HG02981 (cell line): ENCODE data around the gene FAM13A.

Source experiments
- ATAC-seq: cut with Tn5 transposase; IDR thresholded peaks from one replicate; pipeline ENCODE4 v1.9.1; 2021; ENCODE audit warnings: mild to moderate bottlenecking, moderate library complexity; ENCODE audit not compliant: unreplicated experiment

FAM13A gene

DNA sequence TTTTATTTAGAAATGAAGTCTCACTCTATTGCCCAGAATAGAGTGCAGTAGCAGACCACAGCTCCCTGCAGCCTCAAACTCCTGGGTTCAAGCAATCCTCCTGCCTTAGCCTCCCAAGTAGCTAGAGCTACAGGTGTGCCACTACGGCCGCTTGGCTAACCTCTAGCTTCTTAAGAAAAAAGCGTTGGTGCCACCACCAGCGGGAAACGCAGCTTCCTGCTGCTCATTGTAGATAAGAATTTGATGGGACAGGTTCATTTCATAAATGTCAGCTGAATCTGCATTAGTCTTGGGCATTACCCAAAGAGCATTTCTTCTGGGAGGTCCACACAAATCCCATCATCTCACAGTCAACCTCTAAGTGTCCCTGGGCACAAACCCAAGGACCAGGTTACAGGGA lies 326.2 kb downstream of the FAM13A start:
- ATAC-seq: no peak

DNA sequence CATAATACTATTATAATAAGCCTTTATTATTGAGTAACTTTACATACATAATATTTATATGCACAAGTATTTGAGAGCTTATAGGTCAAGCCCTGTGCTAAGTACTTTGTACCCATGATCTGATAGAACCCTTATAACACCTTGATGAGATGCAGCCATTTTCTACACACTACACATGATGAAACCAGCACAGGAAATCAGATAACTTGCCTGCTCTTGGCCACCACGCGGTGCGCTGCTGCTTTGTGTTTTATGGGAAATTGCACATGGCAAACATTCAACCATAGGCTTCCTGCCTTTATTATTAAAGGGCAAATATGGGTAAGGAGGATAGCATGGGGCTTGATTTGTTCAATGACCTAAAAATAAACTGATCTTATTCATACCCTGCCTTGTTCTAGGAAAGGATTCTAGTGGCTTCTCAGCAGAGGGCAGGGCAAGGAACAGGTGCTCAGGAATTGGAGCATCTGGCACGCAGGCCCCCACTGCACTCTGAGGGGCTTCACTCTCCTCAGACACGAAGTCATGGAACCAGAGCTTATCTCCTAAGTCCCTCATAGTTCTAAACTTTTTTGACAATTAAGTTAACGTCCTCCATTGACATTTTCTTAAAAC lies 327.7 kb downstream of the FAM13A start:
- ATAC-seq: no peak

DNA sequence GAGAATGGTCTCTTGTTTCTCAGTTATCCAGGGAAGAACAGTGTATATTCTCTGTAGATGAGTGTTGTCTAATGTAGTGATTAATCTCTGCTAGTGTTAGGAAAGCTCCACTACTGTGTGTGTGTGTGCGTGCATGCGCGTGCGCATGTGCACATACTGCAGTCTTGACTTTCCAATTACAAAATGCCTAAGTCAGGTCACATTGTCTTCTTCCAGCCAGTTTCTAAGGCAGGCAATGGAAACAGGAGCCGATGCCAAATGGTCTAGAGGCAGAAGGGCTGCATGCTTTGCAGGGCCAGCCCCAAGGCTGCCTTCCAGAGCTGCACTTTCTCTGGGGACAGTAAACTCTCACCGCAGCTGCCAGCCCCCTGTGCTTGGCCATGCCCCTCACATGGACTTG lies 328.8 kb downstream of the FAM13A start:
- ATAC-seq: no peak

DNA sequence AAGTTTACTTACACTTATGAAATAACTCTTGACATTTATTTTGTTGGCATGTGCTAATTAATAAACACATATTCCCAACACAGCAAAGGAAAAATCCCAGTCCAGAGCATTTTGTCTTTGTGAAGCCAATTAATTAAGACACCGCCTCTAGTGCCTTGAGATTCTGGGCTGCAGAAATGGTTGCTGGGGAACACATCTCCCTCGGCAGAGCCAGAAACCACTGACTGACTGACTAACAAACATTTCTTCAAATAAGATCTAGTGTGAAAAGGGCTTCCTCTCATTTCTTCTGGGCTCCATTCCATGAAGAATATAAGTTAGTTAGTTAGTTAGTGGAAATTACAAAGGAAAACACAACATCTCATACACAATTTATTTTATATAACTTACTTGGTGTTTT lies 331.0 kb downstream of the FAM13A start:
- ATAC-seq: no peak

DNA sequence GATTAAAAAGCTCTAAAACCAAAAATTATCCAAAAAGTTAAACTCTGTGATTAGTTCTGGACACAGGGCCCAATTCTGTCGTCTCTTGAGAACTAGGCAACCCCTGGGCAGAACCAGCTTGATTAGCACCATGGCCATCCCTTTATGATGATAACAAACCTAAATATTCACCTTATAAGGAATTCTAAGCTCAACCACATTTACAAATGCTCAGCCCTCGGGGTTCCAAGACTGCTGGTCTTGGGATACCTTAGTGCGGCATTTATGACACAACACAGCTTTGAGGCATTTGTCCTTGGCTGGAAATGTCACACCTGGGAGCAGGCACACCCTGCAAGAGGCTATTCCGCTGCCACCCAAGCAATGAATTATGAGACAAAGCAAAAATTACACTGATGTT lies 331.8 kb downstream of the FAM13A start:
- ATAC-seq: no peak

DNA sequence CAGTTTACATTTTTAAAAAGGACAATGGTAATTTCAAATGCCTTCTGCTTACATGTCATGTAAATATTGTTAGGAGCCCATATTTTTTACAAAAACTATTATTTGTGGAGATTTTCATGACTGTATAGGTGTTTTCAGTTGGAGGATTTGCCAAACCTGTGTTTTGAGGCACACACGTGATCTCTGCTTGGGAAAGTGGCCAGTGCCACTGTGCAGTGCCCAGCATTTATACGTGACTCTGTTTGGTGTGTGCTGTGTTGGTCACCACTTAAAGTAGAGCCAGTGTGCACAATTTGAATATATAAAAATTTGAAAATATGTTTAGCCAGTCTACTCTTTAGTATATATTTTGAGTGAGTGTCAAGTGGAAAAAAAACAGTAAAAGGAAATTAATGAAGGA lies 332.6 kb downstream of the FAM13A start:
- ATAC-seq: no peak

DNA sequence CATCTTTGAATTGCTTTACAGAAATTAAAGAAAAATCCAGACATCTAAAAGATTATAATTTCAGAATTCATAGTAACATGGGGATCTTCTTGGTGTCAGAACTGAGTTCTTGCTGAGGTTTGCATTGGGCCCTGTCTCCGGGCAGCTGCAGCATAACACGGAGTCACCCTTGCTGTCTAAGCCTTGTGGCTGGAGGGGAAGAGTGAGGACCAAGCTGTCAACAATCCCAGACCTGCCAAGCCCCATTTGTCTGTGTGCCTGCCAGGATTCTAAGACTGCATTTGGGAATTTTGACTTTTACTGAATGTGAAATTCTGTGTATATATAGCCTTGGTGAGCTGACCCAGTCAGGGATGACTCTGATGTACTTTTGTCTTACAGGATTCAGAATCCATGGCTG lies 334.2 kb downstream of the FAM13A start:
- no peak for ATAC-seq

DNA sequence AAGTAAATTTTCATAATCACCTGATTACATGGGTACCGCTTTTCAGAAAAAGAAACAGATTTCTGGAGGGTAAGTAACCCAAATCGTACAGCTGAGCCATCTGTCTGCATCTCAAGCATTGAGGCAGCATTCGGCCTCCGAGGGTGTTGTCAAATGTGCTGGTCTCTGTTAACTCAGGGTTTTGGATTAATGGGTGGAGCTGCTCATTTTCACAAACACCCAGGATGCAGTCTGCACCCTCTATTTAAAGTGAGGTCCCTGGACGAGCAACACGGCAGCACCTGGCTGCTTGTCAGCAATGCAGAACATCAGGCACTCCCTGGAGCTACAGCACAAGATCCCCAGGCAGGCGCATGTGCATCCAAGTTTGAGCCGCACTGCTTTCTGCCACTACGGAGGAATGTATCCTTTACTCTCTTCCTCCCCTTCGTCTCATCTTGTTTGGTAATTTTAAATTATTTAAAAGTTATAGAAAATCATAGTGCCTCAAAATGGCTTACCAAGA lies 334.7 kb downstream of the FAM13A start:
- no peak for ATAC-seq

DNA sequence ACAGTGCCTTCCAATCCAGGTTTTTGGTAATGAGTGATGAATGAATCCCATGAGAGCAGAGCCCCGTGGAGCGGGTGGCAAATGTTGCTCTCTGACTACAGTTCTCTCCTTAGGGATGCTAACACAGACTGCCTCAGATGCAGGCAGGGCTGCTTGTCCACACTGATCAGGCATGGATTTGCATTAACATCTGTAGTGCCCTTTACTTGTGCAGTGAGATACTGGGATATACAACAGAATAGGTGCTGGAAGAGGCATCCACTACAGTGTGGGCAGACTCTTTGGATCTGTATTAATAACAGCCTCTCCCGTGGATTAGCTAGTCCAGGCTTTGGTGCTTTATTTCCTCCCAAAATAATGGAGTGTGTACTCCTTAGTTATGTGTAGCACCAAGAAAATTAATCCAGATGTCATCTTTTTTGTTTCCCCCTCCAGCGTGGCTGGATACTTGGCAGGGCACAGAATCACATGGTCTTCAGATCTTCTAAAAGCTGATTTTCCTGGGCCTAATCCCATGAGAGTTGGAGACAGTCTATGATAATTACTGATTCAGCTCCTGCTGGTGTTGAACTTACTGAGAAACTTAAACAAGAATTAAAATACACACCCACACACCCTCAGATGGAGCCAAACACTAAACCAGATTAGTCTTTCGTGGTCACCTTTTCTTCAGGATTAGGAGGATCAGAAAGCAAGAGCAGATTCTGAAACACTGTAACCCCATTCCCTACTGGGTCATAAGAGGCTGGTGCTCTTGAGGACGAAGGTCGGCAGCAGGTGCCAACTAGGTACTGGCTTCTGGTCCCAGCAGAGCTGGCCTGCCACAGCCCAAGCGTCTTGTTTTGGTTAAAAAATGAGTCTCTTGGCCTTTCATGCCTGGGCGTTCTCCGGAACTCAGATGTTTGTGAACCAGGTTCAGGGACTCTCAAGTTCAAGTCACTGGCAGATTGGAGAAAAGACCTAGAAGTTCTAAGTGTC lies 336.2 kb downstream of the FAM13A start:
- ATAC-seq: no peak

DNA sequence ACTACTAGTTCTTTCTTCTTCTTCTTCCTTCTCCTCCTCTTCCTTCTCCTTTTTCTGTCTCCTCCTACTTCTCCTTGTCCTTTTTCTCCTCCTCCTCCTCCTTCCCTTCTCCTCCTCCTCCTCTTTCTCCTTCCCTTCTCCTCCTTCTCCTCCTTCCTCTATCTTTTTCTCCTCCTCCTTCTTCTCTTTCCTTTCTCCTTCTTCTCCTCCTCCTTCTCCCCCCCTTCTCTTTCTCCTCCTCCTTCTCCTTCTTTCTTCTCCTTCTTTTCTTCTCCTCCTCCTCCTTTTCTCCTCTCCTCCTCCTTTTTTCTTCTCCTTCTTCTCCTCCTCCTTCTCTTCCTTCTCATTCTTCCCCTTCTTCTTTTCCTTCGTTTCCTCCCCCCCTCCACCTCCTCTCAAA lies 337.6 kb downstream of the FAM13A start:
- ATAC-seq: no peak

DNA sequence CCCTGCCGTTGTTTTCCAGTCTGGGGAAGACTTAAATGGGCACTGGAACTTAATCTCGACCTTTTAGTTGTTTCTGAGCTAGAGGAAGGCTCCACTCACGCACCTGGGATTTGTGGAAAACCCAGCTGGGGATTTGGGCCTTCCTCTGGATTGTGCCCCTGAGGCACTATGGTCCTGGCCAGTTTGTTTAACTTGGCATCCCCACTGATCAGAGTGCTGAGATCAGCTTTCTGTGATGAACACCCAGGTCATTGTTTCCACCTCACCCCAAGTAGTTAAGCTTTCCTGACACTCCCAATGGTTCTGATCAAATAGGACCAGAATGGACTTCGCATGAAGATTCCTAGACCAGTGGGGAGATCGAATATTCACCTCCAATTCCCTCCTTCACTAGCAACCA lies 338.9 kb downstream of the FAM13A start:
- no peak for ATAC-seq

DNA sequence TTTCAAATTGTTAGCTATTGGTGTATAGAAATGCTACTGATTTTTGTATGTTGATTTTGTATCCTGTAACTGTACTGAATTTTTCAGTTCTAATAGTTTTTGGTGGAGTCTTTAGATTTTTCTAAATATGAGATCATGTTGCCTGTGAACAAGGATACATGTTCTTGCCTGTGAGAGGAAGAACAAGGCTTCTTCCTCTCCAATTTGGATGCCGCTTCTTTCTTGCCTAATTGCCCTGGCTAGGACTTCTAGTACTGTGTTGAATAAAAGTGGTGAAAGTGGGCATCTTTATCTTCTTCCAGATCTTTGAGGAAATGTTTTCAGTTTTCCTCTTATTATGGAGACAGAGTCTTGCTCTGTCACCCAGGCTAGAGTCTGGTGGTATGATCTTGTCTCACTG lies 343.2 kb downstream of the FAM13A start:
- no peak for ATAC-seq

DNA sequence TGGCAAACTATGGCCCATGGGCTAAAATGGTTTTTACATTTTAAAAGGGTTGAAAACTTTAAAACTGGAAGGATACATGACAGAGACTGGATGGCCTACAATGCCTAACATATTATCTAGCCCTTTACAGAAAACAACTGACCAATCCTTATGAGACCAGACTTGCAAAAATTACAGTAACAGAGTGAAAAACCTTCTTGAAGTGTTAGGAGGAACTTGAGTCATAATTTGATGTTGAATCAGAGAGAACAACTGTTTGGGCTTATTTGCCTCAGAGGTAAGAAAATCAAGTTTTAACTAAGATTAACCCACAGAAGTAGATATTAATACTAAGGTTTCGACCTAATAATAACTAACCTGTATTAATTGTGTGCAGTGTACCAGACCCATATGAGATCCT lies 347.0 kb downstream of the FAM13A start:
- no peak for ATAC-seq

DNA sequence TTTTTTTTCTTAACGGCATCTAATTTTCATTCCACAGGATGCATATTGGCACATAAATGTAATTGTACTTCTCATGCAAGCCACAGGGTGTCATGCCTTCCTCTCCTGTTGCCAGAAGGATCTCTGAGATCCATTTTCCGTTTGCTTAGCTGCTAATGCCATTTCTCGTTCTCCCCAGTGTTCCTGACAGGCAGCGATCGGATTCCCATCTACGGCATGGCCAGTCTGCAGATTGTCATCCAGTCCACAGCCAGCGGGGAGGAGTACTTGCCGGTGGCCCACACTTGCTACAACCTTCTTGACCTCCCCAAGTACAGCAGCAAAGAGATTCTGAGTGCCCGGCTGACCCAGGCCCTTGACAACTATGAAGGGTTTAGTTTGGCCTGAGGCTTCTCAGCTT lies 350.4 kb downstream of the FAM13A start:
- ATAC-seq: no peak

DNA sequence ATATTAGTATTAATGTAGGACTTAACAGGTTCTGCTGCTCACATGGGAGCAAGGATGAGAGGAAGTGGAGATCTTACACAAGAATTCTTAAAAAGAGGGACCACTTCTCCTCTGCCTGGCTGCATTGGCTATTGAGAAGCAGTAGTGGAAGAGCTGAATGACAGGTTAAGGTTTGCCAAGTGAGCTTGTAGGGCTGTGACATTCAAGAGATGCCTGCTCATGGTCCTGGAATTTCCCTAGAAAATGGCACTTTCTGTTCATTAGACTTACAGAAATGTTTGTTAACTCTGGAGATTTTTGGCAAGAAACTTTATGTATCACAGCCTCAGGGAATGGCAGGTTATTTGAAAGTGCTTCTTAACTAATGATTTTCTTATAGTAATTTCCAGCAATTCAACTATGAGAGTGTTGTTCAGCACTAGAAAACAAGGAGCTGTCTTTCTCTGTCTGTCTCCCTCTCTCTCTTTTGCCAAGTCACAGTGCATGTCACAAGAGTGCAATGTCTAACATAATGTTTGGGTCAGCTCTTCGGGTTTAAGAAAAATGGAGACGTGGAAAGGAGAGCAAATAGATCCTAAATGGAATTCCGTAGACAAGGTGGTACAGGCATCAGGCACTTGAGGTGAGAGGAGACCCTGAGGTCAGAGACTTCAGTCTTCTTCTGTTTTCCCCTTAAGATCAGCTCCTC lies 351.0 kb downstream of the FAM13A start:
- no peak for ATAC-seq

DNA sequence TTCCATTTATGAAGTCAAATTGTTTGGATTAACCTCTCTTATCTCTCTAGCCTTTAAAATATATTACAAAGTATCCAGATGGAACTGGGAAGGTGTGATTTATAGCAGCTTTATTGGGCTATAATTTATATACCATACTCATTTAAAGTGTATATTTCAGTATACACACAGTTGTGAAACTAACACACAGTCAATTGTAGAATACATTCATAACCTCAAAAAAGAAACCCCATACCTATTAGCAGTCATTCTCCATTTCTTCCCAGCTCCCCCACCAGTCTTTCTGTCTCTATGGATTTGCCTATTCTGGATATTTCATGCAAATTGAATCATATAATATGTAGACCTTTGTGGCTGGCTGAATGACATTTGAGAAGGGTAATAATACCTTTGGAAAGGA lies 351.8 kb downstream of the FAM13A start:
- ATAC-seq: no peak

DNA sequence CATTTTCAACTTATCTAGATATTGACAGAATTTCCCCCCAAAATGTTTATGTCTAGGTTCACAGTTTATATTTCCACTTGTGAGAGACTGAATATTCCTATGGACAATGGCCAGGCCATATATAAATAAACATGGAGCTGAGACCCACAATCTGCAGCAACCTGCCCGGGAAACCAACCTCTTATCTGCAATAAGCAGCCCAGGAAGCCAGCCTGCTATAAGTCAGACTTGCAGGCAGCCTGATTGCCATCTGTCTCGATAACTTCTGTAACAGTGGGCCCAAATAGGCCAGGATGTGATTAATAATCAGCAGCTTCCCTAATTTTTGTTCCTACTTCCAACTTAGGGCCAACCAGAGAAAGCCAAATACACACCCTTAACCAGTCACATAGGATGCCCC lies 354.2 kb downstream of the FAM13A start:
- no peak for ATAC-seq

DNA sequence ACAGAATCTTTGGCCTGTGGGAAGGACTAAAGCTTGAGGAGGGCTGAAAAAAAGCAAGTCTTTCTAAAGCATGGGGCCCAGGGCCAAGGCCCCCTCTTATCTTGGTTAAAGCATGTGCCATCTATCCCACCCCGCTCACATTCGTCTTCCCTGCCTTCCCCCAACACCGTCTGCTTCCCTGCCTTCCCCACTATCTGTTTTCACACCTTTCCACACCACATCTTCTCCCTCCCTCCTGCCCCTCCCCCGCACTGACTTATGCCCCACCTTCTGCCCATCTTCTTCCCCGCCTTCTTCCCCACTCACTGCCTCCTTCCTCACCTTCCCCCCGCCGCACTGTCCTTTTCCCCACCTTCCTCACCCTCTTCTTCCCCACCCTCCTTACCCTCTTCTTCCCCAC lies 358.5 kb downstream of the FAM13A start:
- no peak for ATAC-seq

DNA sequence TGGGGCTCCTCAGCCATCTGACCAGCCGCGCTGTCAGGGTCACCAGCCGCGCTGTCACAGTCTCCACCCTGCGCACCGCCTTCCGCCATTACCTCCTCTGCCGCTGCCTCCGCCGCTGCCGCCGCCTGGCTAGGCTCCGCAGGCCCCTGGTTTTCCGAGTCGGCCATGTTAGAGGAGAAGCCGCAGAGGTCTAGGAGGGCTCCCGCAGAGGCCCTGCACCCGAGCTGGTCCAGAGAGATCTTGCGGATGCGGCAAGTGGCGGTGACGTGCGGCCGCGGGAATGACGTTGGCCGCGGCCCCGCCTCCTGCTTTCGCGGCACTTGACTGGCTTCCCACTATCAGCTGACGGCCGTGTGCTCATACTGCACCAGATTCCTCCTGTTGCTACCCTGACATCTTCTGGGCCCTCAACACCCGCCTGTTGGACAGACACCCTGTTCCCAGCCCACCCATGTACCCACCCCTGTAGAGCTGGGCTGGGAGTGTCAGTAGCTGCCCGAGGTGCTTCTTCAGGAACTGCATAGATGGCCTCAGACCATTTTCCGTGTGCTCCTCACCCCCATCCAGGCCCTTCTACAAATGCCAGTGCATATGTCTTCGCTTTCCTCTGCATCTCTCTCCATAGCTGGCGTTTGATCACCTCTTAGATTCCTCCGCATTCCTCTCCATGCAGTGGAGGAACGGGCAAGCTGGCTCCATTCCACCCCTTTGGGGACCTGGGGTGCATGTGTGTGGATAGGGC lies 359.2 kb downstream of the FAM13A start, which contains the start of gene NAP1L5:
NAP1L5 (minus strand) TSS at position 242 of the 742 bp plus-strand sequence; CDS start at position 167, 75 bp downstream.
- ATAC-seq: peak; percentile 92

DNA sequence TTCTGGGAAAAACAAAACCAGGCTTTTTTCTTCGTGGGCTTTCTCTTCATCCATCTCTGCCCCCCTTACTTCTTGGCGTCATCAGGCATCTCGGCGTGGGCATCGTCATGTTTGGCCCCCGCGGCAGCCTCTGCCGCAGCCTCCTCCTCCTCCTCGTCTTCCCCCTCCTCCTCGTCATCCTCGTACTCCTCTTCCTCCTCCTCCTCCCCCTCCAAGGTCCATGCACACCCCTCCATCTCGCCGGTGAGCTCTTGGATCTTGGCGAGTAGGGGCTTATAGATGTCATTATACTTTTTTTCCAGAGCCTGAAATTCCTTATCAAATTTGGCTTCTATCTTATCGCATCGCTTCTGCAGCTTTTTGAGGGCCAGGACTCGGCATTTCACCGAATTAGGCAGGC lies 359.8 kb downstream of the FAM13A start:
- no peak for ATAC-seq

DNA sequence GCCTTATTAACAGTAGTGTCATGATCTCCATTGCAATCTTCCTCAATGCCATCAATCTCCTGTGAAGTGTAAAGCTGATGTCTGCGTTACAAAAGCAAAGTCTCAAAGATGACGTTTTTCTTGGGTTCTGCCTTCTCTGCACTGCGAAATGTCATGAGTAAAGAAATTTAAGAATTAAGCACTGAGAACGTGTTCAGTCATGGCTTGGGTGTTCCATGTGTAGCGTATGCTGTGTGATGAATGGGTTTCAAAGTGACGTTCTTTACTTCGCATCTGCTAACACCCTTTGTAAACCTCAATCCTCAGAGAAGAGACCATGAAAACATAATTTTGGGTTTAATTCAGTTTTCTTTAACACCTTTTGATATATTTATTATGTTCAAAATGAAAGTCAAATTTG lies 360.4 kb downstream of the FAM13A start:
- ATAC-seq: no peak
